Fibroblast of the aortic adventitia (primary cell): ENCODE results near the gene TBX2. TPM values are rescaled to one million over a fixed set of nuclear protein-coding genes. Genes with fewer than 3 reads are reported as not detected.

Experiments used
- DNase-seq: peaks from one replicate; pipeline ENCODE4 v3.0.0-alpha.2; 2010; ENCODE audit warnings: low read depth
- H3K4me3 ChIP-seq: 2 replicates; pipeline ENCODE4 v1.5.1; 2011; ENCODE audit warnings: low read depth, mild to moderate bottlenecking, control low read depth, low read length, moderate library complexity
- CTCF ChIP-seq: IDR thresholded peaks from 2 replicates; pipeline ENCODE4 v1.5.1; 2011; ENCODE audit warnings: mild to moderate bottlenecking, low read length, control low read depth, inconsistent platforms; ENCODE audit not compliant: insufficient read depth
- total RNA-seq: library from RNA; depleted of rRNA; stranded (reverse); fragments of >200 nt; gene quantifications from 2 replicates; pipeline ENCODE4 v1.2.3, GENCODE V29; 2012; ENCODE audit warnings: low replicate concordance

Gene TBX2
- total RNA-seq, 1 donor: 20.8 TPM

- TF ChIP-seq CTCF: no peak
- no peak overlapping the region for H3K4me3 ChIP-seq
- no peak for DNase-seq
Observed at GRCh38 chr17:61408151-61409041, 8.8 kb downstream of the TBX2 start.

DNA sequence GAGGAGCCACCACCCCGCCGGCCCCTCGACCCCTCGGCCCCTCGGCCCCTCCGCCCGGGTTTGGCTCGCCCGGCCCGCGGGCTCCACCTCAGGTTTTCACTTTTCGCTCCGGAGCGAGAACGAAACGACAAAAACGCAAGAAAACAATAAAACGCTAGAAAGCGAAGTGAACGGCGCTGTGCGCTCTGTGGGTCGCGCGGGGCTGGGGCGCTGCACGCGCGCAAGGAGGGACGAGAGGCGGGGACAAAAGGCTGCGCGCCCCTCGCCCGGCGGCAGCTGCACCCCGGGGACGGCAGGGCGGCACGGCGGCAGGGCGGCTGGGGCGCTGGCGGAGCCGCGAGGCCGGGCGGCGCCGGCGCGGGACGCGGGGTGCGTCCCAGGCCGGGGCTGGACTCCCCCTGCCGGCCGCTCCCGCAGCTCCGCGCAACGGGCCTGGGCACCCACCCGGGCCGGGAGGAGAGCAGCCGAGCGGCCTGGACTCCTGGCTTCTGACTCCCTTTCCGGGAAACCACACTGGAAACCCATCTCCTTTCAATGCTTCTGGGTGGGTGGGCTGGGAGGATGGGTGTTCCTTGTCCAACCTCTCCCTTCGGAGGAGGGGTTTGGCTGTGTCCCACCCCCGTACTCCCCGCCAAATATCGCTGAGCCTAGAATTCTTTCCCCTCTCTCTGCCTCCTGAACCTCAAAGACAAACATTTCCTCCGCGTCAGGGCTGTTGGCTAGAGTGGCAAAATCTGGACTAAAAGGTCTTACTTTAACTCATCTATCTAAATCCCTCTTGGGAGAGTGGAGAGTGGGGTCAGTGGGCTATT, 9.9 kb downstream of the TBX2 start:
- peak overlapping the region; percentile 67 for H3K4me3 ChIP-seq
- TF ChIP-seq CTCF: peak; percentile 55
- DNase-seq: peak; percentile 73

- peak overlapping the region; percentile 3 for H3K4me3 ChIP-seq
- TF ChIP-seq CTCF: peak; percentile 47
- DNase-seq: peak; percentile 53
Observed at GRCh38 chr17:61410141-61411010, 10.7 kb downstream of the TBX2 start.

DNA sequence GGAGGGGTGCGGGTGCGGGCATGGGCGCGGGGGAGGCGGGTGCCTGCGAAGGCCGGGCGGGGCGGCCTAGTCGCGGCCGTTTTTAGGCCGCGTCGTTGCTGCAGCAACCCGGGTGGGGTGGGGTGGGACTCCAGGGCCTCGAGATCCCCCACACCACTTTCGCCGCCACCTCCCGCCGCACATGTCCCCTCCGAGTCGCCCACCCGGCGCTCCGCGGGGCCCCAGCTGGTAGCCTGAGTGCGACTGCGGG, 11.3 kb downstream of the TBX2 start:
- H3K4me3 ChIP-seq: no peak overlapping the region
- TF ChIP-seq CTCF: no peak
- DNase-seq: no peak

DNA sequence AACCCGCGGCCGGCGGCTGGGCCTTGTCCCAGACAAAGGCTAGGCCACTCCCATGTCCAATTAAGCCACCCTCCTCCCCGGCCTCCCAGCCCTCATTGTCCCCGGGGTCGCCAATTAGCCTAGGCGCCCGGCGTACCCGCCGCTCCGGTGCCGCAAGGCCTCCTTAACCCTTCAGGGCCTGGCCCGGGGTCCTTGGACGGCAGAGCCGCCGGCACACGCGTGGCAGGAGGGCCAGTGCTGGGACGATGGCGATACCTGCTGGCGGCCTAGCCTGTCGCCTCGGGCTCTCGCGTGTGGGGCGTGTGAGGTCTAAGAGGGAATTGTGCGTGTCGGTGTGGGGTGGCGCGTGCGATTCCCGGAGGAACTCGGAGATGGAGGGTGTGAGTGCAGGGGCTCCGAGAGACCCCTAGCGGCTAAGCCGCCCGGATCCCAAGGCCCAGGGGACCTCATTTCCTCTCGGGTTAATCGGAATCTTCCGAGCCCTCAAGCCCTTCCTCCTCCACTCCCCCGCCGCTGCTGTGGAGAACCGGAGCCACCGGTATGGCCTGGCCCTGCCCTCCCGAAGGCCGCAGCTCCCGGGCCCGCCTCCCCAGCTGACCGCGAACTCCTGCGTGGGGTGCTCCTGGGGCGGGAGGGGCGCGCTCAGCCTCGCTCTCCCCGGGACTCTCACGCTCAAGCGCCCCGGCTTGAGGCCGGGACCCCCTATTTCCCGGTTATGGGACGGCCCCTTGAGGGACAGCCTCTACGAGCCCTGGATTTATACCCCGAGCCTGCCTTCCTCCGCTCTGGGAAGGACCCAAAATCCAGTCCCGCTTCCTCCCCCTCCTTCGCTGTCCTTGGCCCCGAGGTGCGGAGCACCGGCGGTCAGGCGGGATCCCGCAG, 11.9 kb downstream of the TBX2 start:
- TF ChIP-seq CTCF: peak; percentile 14
- DNase-seq: peak; percentile 44
- H3K4me3 ChIP-seq: peak overlapping the region; percentile 78
